Nephron (organoid): ENCODE results near the gene ABCB9.

ENCODE experiments used
- H3K27ac Mint-ChIP-seq, 3 experiments: 2 replicates each; pipeline ENCODE4 v1.8.0; 2020; ENCODE audit warnings: mixed read lengths in 3 of 3, mild to moderate bottlenecking in 2 of 3, moderate library complexity in 1 of 3
- H3K27me3 Mint-ChIP-seq: 2 replicates; pipeline ENCODE4 v1.8.0; 2021; ENCODE audit warnings: low read depth, mild to moderate bottlenecking, moderate library complexity, mixed read lengths
- H3K36me3 Mint-ChIP-seq: 2 replicates; pipeline ENCODE4 v1.8.0; 2020; ENCODE audit warnings: low read depth, mixed read lengths
- H3K4me1 Mint-ChIP-seq: 2 replicates; pipeline ENCODE4 v1.8.0; 2020; ENCODE audit warnings: mixed read lengths
- H3K4me3 Mint-ChIP-seq, 3 experiments: 2 replicates each; pipeline ENCODE4 v1.8.0; 2020; ENCODE audit warnings: mild to moderate bottlenecking in 3 of 3, mixed read lengths in 3 of 3, moderate library complexity in 2 of 3
- H3K9me3 Mint-ChIP-seq: 2 replicates; pipeline ENCODE4 v1.8.0; 2020; ENCODE audit warnings: mixed read lengths
- CTCF ChIP-seq, 3 experiments: fragments of 200-600 bp; sonication (generic); IDR thresholded peaks; one replicate each; pipeline ENCODE4 v1.5.0; 2021; ENCODE audit warnings: antibody characterized with exemption in 3 of 3; ENCODE audit not compliant: unreplicated experiment in 3 of 3

The ABCB9 gene

DNA sequence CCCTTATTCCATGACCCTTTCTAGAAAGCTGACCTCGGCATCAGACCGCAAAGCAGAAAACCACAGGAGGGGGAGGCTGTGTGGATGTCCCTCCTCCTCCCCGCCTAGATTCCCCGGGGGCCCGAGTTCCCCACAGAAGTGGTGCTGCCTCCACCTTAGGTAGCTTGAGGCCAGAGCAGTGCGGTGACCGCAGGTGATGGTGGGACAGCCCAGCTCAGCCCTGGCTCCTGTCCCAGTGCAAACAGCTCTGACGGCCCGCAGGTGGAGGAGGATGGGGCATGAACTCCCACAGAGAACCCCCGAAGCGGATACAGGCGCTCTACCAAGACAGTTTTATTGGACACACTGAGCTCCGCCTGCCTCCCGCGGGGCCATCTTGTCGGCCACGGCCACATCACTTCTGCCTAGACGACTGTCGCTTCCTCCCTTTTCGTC is 33.7 kb upstream of the ABCB9 start:
- Mint-ChIP-seq H3K4me1 (no peaks in the 10 kb centered on the region), H3K36me3 (no peaks in the 10 kb centered on the region), H3K27ac (no peak overlapping the region), H3K27me3 (no peaks in the 10 kb centered on the region), H3K4me3 (no peak overlapping the region), H3K9me3 (no peaks in the 10 kb centered on the region)
- no peak for TF ChIP-seq CTCF (IDR thresholded peaks at IDR 0.05; ENCODE audit: unreplicated experiment in 3 of 3)

DNA sequence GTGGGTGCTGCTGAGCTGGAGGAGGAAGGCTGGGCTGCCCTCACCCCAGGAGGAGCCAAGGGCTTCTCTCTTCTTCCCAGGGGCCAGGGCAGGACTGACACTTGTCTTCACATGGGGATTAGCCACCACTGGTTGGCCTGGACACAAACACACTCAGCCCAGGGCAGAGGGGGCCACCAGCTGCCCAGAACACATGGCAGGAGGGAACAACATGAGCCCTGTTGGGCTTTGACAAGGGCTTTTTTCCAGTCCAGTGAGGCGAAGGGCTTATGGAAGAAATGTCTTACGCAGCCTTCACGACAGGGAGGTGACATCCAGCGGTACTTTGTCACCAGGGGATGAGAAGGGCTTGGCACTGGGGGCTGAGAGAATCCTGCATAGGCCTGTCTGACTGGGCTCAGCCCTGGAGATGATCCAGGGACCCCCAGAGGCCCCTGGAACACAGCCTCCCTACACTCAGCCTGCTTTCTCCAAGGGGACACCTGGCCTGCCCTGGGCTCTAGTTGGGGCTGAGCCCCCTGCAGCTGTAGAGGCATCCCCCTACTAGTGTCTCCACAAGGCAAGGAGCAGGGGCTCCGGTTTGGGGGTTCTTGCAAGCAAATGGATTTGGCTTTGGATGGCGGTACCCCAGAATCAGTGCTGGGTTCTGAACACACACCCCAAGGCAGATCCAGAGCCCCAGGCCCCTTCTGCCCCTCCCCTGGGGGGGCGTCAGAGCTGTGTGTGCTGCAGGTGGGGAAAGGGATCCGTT is 33.1 kb upstream of the ABCB9 start:
- H3K36me3 Mint-ChIP-seq, result no peaks in the 10 kb centered on the region
- H3K4me3 Mint-ChIP-seq, result no peak overlapping the region
- no peaks in the 10 kb centered on the region for H3K9me3 Mint-ChIP-seq
- no peaks in the 10 kb centered on the region for H3K4me1 Mint-ChIP-seq
- H3K27me3 Mint-ChIP-seq, result no peaks in the 10 kb centered on the region
- no peak overlapping the region for H3K27ac Mint-ChIP-seq
- no peak for TF ChIP-seq CTCF (IDR thresholded peaks at IDR 0.05; ENCODE audit: unreplicated experiment in 3 of 3)

DNA sequence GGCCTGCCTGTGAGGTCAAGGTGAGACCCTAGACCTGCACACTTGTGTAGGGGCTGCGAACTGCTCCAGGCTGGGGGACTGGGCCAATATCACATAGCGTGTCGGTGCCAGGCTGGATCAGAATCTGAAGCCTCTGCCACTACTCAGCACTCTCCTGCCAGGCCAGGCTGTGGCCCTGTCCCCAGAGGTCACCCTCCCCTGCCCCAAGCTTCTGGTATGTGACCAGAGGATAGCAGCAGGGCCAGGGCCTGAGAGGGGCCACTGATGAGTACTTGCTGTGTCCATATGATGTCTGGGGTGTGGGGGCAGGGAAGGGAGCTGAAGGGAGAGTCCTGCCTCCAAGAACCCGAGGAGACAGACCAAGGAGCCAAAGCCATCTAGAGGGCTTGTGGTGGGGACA is 32.1 kb upstream of the ABCB9 start:
- H3K27me3 Mint-ChIP-seq, result no peaks in the 10 kb centered on the region
- H3K9me3 Mint-ChIP-seq, result no peaks in the 10 kb centered on the region
- H3K4me3 Mint-ChIP-seq, result no peak overlapping the region
- no peak overlapping the region for H3K27ac Mint-ChIP-seq
- H3K4me1 Mint-ChIP-seq, result no peaks in the 10 kb centered on the region
- no peak for TF ChIP-seq CTCF (IDR thresholded peaks at IDR 0.05; ENCODE audit: unreplicated experiment in 3 of 3)
- H3K36me3 Mint-ChIP-seq, result no peaks in the 10 kb centered on the region

DNA sequence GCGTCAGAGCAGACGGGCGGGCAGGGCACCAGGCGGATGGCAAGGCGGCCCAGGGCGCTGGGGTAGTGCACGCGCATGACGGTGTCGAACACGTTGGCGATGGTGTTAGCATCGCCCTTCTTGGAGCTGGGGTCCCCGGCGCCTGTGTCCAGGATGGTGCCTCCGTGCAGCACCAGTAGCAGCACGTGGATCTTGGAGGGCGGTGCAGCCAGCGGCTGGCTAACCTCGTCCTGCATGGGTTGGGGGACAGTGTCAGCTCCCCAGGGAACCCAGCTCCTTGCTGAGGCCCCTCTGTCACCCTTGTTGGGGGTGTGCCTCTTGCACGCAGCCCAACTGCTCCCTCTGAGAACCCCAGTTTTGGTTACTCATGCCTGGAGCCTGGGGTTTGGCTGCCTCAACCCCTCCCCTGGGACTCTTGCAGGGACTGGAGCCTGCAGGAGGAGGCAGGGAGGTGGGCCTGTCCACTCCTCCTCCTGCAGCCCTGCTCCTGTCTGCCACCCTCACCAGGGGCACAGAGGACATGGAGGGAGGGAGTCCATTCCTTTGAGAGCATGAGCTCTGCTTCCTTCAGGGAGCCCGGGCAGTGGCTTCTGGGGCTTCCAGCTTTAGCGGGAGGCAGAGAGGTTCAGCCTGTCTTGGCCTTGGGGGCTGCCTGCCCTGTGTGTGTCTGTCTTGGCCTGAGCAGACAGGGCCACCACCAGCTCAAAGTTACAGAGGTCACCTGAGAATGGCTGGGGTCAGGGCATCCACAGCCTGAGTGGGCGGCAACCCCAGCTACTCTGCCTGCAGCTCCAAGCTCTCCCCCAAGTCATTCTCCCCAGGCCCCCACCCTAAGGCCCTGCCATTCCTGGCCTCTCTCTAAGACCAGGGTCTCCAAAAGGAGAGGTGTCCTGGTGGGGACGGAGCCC is 31.3 kb upstream of the ABCB9 start:
- Mint-ChIP-seq H3K4me1 (no peaks in the 10 kb centered on the region), H3K27ac (no peak overlapping the region), H3K9me3 (no peaks in the 10 kb centered on the region), H3K27me3 (no peaks in the 10 kb centered on the region), H3K36me3 (no peaks in the 10 kb centered on the region), H3K4me3 (no peak overlapping the region)
- TF ChIP-seq CTCF (IDR thresholded peaks at IDR 0.05; ENCODE audit: unreplicated experiment in 3 of 3), result no peak

DNA sequence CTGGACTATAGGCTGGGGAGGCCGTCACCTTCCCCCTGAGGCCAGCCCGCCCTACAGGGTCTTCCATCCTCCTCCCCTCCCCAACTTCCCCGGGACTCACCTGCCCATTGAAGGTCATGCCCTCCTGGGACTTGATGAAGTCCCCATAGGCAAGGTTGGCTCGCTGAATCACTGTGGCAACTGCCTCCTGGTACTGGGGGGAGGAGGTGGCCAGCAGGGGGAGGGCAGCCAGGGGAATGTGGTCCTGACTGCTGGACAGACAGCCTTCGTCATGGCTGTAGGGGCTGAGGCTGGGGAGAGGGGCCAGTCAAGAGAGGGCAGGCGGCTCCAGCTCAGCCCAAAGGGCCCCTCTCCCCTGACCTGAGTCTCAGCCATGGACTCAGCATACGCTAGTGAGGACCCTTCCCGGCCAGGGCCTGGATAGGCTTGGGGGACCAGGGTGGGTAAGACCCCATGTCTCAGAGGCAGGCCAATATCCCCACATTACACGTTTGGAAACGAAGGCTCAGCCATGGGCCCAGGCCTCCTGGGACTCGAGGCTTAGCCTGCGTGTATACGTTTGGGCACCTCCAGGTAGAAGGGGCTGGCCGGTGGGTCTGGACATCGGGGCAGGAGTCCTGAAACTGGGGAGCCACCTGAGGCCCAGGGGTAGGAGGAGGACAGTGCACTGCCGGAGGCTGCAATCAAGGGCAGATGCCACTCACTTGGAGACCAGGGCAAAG is 30.5 kb upstream of the ABCB9 start:
- no peak overlapping the region for H3K27ac Mint-ChIP-seq
- no peaks in the 10 kb centered on the region for H3K9me3 Mint-ChIP-seq
- no peaks in the 10 kb centered on the region for H3K4me1 Mint-ChIP-seq
- TF ChIP-seq CTCF (IDR thresholded peaks at IDR 0.05; ENCODE audit: unreplicated experiment in 3 of 3), result no peak
- H3K36me3 Mint-ChIP-seq, result no peaks in the 10 kb centered on the region
- no peaks in the 10 kb centered on the region for H3K27me3 Mint-ChIP-seq
- no peak overlapping the region for H3K4me3 Mint-ChIP-seq
